Esophagus squamous epithelium (tissue), 4 donors: ENCODE data around the gene WWOX.

Experiments
- POLR2A ChIP-seq, 4 donors: fragments of 450-650 bp; IDR thresholded peaks; one replicate each; pipeline ENCODE4 v1.6.1; 2017; ENCODE audit warnings: antibody characterized with exemption in 4 of 4, mild to moderate bottlenecking in 4 of 4, moderate library complexity in 3 of 4
- TF ChIP-seq, protein P1 (sequence below), 6 experiments: fragments of 450-650 bp in 4 of 6; fragments of 200-600 bp in 2 of 6; sonication (generic) in 2 of 6; IDR thresholded peaks; one replicate each; pipeline ENCODE4 v1.5.1; 2016 to 2019; ENCODE audit warnings: antibody characterized with exemption in 6 of 6, mild to moderate bottlenecking in 4 of 6, moderate library complexity in 4 of 6

DNA sequence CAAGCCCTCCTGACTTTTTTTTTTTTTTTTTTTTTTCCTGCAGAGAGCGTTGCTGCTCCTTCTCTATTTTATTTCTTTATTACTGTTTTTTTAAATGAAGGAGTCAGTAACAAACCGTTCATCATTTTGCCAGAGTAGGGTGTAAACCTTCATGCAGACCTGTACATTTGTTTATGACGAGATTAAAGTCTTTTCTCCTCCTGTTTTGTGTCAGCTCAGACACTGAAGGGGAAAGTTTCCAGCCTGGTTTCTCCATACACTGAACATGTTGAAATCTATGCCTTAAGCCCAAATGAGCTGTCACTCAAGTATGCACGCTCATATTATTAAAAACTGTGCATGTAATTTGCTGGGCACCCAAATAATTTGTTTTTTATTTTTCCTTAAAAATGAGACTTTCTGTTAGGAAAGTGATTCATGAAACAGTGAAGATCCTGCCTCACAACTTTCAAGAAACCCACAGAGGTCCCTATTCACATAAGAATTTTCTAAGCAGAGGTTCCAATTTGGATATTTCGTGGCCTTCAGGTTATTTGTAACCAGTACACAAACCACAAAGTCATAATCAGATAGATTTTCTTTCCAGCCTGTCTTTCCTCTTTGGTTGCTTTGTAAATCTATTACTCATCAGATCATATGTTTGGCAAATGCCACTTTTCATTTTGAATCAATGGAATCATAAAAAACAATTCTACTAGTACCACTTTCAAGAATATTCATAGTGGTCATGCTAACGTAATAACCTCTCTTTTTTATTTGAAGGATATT, 800.8 kb downstream of the WWOX start:
- TF ChIP-seq, protein P1, sequence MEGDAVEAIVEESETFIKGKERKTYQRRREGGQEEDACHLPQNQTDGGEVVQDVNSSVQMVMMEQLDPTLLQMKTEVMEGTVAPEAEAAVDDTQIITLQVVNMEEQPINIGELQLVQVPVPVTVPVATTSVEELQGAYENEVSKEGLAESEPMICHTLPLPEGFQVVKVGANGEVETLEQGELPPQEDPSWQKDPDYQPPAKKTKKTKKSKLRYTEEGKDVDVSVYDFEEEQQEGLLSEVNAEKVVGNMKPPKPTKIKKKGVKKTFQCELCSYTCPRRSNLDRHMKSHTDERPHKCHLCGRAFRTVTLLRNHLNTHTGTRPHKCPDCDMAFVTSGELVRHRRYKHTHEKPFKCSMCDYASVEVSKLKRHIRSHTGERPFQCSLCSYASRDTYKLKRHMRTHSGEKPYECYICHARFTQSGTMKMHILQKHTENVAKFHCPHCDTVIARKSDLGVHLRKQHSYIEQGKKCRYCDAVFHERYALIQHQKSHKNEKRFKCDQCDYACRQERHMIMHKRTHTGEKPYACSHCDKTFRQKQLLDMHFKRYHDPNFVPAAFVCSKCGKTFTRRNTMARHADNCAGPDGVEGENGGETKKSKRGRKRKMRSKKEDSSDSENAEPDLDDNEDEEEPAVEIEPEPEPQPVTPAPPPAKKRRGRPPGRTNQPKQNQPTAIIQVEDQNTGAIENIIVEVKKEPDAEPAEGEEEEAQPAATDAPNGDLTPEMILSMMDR (IDR thresholded peaks at IDR 0.05) = no peak
- TF ChIP-seq POLR2A (IDR thresholded peaks at IDR 0.05) = no peak
